ENCODE measurements around the gene C2orf72. TPM values are rescaled to one million over a fixed set of nuclear protein-coding genes. Genes with fewer than 3 reads are reported as not detected.

The C2orf72 gene
- total and polyA plus RNA-seq, 2 of the 13 experiments (the other 11 are each of a cell fraction or from before 2014, with no cell fraction given) = 147 to 203 TPM

DNA sequence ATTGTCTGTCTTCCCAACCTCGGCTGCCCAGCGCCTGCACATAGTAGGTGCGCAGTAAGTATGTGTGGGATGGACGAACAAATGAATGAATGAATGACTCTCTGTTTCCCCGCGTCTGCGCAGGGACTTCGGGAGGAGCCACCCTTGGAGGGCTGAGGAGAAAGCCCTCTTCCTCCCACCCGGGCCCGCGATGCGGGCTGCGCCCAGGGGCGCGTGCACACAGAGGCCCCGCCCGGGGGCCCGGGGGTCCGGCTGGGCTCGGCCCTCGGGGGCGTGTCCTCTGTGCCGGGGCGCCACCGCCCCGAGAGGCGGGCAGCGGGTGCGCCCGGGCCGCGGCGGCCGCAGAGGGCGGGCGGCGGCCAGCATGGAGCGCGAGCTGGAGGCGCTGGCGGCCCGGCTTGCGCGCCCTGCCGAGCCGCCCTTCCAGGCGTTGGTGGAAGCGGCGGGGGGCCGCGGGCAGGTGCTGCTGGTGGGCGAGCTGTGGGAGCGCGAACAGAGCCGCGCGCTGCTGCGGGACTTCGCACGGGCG is at the start of gene C2orf72 (continued):
- TF ChIP-seq, protein P1, sequence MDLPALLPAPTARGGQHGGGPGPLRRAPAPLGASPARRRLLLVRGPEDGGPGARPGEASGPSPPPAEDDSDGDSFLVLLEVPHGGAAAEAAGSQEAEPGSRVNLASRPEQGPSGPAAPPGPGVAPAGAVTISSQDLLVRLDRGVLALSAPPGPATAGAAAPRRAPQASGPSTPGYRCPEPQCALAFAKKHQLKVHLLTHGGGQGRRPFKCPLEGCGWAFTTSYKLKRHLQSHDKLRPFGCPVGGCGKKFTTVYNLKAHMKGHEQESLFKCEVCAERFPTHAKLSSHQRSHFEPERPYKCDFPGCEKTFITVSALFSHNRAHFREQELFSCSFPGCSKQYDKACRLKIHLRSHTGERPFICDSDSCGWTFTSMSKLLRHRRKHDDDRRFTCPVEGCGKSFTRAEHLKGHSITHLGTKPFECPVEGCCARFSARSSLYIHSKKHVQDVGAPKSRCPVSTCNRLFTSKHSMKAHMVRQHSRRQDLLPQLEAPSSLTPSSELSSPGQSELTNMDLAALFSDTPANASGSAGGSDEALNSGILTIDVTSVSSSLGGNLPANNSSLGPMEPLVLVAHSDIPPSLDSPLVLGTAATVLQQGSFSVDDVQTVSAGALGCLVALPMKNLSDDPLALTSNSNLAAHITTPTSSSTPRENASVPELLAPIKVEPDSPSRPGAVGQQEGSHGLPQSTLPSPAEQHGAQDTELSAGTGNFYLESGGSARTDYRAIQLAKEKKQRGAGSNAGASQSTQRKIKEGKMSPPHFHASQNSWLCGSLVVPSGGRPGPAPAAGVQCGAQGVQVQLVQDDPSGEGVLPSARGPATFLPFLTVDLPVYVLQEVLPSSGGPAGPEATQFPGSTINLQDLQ (CRISPR knock-in tag; IDR thresholded peaks at IDR 0.05) = no peak
- TF ChIP-seq, protein P2, sequence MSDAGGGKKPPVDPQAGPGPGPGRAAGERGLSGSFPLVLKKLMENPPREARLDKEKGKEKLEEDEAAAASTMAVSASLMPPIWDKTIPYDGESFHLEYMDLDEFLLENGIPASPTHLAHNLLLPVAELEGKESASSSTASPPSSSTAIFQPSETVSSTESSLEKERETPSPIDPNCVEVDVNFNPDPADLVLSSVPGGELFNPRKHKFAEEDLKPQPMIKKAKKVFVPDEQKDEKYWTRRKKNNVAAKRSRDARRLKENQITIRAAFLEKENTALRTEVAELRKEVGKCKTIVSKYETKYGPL (CRISPR knock-in tag; IDR thresholded peaks at IDR 0.05) = no peak
- TF ChIP-seq ZSCAN29 (CRISPR knock-in tag; conservative IDR thresholded peaks at IDR 0.05) (no peak), ZNF790 (CRISPR knock-in tag; IDR thresholded peaks at IDR 0.05; ENCODE audit: borderline replicate concordance) (no peak), HOXA3 (CRISPR knock-in tag; IDR thresholded peaks at IDR 0.05) (no peak), MAFF (IDR thresholded peaks at IDR 0.05; ENCODE audit: low read depth, low read length) (no peak), ZNF552 (CRISPR knock-in tag; IDR thresholded peaks at IDR 0.05; ENCODE audit: borderline replicate concordance) (no peak), AGO2 (optimal IDR thresholded peaks at IDR 0.05; ENCODE audit: low read depth, low read length) (no peak), CREM (IDR thresholded peaks at IDR 0.05) (no peak), CREM (CRISPR knock-in tag; IDR thresholded peaks at IDR 0.05) (no peak), SMYD3 (CRISPR knock-in tag; IDR thresholded peaks at IDR 0.05) (no peak), HNF4G (IDR thresholded peaks at IDR 0.05; ENCODE audit: borderline replicate concordance, low read depth, low read length) (no peak), HNF4G (CRISPR knock-in tag; IDR thresholded peaks at IDR 0.05; ENCODE audit: borderline replicate concordance, low read depth) (0 out of 2 replicates have a peak, but pooled peaks have one; percentile 24), WIZ (CRISPR knock-in tag; IDR thresholded peaks at IDR 0.05) (no peak), ATF1 (CRISPR knock-in tag; IDR thresholded peaks at IDR 0.05) (no peak), GTF2F1 (IDR thresholded peaks at IDR 0.05; ENCODE audit: low read length) (no peak), ZNF274 (CRISPR knock-in tag; IDR thresholded peaks at IDR 0.05) (0 out of 2 replicates have a peak, but pooled peaks have one; percentile 41), ZNF383 (CRISPR knock-in tag; IDR thresholded peaks at IDR 0.05; ENCODE audit: borderline replicate concordance) (no peak), IRF2 (CRISPR knock-in tag; IDR thresholded peaks at IDR 0.05) (no peak), CENPT (CRISPR knock-in tag; IDR thresholded peaks at IDR 0.05; ENCODE audit: low read depth) (no peak)
- TF ChIP-seq, protein P3, sequence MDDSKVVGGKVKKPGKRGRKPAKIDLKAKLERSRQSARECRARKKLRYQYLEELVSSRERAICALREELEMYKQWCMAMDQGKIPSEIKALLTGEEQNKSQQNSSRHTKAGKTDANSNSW (CRISPR knock-in tag; IDR thresholded peaks at IDR 0.05; ENCODE audit: borderline replicate concordance) = no peak
- TF ChIP-seq, protein P4, sequence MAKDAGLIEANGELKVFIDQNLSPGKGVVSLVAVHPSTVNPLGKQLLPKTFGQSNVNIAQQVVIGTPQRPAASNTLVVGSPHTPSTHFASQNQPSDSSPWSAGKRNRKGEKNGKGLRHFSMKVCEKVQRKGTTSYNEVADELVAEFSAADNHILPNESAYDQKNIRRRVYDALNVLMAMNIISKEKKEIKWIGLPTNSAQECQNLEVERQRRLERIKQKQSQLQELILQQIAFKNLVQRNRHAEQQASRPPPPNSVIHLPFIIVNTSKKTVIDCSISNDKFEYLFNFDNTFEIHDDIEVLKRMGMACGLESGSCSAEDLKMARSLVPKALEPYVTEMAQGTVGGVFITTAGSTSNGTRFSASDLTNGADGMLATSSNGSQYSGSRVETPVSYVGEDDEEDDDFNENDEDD (CRISPR knock-in tag; IDR thresholded peaks at IDR 0.05; ENCODE audit: borderline replicate concordance) = no peak
- TF ChIP-seq, protein P5, sequence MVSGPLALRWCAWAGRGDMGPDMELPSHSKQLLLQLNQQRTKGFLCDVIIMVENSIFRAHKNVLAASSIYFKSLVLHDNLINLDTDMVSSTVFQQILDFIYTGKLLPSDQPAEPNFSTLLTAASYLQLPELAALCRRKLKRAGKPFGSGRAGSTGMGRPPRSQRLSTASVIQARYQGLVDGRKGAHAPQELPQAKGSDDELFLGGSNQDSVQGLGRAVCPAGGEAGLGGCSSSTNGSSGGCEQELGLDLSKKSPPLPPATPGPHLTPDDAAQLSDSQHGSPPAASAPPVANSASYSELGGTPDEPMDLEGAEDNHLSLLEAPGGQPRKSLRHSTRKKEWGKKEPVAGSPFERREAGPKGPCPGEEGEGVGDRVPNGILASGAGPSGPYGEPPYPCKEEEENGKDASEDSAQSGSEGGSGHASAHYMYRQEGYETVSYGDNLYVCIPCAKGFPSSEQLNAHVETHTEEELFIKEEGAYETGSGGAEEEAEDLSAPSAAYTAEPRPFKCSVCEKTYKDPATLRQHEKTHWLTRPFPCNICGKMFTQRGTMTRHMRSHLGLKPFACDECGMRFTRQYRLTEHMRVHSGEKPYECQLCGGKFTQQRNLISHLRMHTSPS (CRISPR knock-in tag; IDR thresholded peaks at IDR 0.05; ENCODE audit: low read depth) = no peak
- TF ChIP-seq, protein P6, sequence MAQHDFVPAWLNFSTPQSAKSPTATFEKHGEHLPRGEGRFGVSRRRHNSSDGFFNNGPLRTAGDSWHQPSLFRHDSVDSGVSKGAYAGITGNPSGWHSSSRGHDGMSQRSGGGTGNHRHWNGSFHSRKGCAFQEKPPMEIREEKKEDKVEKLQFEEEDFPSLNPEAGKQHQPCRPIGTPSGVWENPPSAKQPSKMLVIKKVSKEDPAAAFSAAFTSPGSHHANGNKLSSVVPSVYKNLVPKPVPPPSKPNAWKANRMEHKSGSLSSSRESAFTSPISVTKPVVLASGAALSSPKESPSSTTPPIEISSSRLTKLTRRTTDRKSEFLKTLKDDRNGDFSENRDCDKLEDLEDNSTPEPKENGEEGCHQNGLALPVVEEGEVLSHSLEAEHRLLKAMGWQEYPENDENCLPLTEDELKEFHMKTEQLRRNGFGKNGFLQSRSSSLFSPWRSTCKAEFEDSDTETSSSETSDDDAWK (CRISPR knock-in tag; IDR thresholded peaks at IDR 0.05) = no peak

Data from HepG2 (cell line).